ENCODE results near the gene RNF43. TPM values are rescaled to one million over a fixed set of nuclear protein-coding genes. Genes with fewer than 3 reads are reported as not detected.

RNF43 gene
- total and polyA plus RNA-seq, 2 of the 13 experiments (the other 11 are each of a cell fraction or from before 2014, with no cell fraction given) = 31.0 to 53.4 TPM

DNA sequence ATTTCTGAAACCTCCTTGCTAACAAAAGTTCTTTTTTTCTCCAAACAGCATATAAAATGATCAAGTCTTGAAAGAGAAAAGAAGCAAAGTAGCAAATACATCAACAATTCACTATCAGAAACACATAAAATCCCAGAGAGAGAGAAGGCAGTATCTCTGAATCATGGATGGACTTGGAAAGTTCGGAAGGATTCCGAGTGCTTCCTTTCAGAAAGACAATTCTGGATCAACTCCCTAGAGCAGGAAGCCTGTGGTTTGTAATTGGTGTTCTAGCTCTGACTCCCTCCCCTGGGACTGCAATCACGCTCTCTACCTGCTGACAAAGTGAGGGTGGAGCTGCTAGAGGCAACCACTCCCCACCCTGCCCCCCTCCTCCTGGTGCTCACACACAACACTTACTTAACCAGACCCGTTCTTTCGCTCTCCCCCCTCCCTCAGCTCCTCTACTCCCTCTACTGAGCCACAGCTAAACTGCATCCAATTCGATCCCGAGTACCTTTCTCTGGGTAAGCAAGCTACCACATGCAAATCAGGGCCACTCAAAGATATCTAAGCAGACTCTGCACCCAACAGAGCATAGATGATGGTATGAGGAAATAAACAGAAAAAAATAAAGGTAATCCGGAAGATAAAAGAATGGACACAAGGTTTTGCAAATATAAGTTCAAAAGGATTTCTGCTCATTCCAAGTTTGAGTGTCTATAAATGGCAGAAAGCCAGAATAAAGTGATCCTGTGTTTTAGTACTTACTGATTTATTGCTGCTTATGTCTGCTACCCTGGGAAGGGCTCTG, at the start of gene RNF43 (continued):
- TF ChIP-seq ZUFSP (CRISPR knock-in tag; IDR thresholded peaks at IDR 0.05; ENCODE audit: borderline replicate concordance) = no peak
- TF ChIP-seq, protein P1, sequence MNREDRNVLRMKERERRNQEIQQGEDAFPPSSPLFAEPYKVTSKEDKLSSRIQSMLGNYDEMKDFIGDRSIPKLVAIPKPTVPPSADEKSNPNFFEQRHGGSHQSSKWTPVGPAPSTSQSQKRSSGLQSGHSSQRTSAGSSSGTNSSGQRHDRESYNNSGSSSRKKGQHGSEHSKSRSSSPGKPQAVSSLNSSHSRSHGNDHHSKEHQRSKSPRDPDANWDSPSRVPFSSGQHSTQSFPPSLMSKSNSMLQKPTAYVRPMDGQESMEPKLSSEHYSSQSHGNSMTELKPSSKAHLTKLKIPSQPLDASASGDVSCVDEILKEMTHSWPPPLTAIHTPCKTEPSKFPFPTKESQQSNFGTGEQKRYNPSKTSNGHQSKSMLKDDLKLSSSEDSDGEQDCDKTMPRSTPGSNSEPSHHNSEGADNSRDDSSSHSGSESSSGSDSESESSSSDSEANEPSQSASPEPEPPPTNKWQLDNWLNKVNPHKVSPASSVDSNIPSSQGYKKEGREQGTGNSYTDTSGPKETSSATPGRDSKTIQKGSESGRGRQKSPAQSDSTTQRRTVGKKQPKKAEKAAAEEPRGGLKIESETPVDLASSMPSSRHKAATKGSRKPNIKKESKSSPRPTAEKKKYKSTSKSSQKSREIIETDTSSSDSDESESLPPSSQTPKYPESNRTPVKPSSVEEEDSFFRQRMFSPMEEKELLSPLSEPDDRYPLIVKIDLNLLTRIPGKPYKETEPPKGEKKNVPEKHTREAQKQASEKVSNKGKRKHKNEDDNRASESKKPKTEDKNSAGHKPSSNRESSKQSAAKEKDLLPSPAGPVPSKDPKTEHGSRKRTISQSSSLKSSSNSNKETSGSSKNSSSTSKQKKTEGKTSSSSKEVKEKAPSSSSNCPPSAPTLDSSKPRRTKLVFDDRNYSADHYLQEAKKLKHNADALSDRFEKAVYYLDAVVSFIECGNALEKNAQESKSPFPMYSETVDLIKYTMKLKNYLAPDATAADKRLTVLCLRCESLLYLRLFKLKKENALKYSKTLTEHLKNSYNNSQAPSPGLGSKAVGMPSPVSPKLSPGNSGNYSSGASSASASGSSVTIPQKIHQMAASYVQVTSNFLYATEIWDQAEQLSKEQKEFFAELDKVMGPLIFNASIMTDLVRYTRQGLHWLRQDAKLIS (CRISPR knock-in tag; IDR thresholded peaks at IDR 0.05) = peak; percentile 99
- TF ChIP-seq FOXO4 (CRISPR knock-in tag; conservative IDR thresholded peaks at IDR 0.05) = no peak
- no peak; the same call in 1 of the 2 replicates for TF ChIP-seq ETV6 (CRISPR knock-in tag; conservative IDR thresholded peaks at IDR 0.05)
- no peak for TF ChIP-seq ZNF841 (CRISPR knock-in tag; IDR thresholded peaks at IDR 0.05; ENCODE audit: borderline replicate concordance)
- no peak for TF ChIP-seq ATF5 (CRISPR knock-in tag; IDR thresholded peaks at IDR 0.05; ENCODE audit: low read depth)
- peak; percentile 86 for TF ChIP-seq HOXA9 (CRISPR knock-in tag; IDR thresholded peaks at IDR 0.05; ENCODE audit: borderline replicate concordance)
- peak; percentile 56; the same call in 1 of the 2 replicates for TF ChIP-seq TFDP1 (CRISPR knock-in tag; IDR thresholded peaks at IDR 0.05; ENCODE audit: borderline replicate concordance)
- peak; percentile 29; the same call in 1 of the 2 replicates for TF ChIP-seq FOXA1 (IDR thresholded peaks at IDR 0.05)
- peak; percentile 58 for TF ChIP-seq FOXA1 (CRISPR knock-in tag; IDR thresholded peaks at IDR 0.05)
- TF ChIP-seq CBFB (CRISPR knock-in tag; IDR thresholded peaks at IDR 0.05) = peak; percentile 71
- TF ChIP-seq, protein P2, sequence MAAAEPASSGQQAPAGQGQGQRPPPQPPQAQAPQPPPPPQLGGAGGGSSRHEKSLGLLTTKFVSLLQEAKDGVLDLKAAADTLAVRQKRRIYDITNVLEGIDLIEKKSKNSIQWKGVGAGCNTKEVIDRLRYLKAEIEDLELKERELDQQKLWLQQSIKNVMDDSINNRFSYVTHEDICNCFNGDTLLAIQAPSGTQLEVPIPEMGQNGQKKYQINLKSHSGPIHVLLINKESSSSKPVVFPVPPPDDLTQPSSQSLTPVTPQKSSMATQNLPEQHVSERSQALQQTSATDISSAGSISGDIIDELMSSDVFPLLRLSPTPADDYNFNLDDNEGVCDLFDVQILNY (CRISPR knock-in tag; conservative IDR thresholded peaks at IDR 0.05) = no peak
- no peak for TF ChIP-seq SP1 (IDR thresholded peaks at IDR 0.05)
- TF ChIP-seq SP1 (CRISPR knock-in tag; IDR thresholded peaks at IDR 0.05) = peak; percentile 65; the same call in 1 of the 2 replicates
- TF ChIP-seq, protein P3, sequence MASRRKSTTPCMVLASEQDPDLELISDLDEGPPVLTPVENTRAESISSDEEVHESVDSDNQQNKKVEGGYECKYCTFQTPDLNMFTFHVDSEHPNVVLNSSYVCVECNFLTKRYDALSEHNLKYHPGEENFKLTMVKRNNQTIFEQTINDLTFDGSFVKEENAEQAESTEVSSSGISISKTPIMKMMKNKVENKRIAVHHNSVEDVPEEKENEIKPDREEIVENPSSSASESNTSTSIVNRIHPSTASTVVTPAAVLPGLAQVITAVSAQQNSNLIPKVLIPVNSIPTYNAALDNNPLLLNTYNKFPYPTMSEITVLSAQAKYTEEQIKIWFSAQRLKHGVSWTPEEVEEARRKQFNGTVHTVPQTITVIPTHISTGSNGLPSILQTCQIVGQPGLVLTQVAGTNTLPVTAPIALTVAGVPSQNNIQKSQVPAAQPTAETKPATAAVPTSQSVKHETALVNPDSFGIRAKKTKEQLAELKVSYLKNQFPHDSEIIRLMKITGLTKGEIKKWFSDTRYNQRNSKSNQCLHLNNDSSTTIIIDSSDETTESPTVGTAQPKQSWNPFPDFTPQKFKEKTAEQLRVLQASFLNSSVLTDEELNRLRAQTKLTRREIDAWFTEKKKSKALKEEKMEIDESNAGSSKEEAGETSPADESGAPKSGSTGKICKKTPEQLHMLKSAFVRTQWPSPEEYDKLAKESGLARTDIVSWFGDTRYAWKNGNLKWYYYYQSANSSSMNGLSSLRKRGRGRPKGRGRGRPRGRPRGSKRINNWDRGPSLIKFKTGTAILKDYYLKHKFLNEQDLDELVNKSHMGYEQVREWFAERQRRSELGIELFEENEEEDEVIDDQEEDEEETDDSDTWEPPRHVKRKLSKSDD (CRISPR knock-in tag; IDR thresholded peaks at IDR 0.05; ENCODE audit: low read depth) = no peak
- peak; percentile 47; the same call in 1 of the 2 replicates for TF ChIP-seq ZBTB7B (CRISPR knock-in tag; IDR thresholded peaks at IDR 0.05)
